CD4-positive, alpha-beta T cell treated with Interleukin-21 for 1 hour (primary cell): ENCODE data around the gene NMT1.
A peak's percentile ranks its signal among the peaks of the same experiment; 100 is the strongest.
"Not testable (repeated sequence)": the region's sequence is repeated elsewhere in the genome, so short reads cannot be mapped to it uniquely, and the experiment has no call there.

Experiments
- DNase-seq: peaks from one replicate; pipeline ENCODE4 v3.0.0-alpha.2; 2020

Gene NMT1

DNA sequence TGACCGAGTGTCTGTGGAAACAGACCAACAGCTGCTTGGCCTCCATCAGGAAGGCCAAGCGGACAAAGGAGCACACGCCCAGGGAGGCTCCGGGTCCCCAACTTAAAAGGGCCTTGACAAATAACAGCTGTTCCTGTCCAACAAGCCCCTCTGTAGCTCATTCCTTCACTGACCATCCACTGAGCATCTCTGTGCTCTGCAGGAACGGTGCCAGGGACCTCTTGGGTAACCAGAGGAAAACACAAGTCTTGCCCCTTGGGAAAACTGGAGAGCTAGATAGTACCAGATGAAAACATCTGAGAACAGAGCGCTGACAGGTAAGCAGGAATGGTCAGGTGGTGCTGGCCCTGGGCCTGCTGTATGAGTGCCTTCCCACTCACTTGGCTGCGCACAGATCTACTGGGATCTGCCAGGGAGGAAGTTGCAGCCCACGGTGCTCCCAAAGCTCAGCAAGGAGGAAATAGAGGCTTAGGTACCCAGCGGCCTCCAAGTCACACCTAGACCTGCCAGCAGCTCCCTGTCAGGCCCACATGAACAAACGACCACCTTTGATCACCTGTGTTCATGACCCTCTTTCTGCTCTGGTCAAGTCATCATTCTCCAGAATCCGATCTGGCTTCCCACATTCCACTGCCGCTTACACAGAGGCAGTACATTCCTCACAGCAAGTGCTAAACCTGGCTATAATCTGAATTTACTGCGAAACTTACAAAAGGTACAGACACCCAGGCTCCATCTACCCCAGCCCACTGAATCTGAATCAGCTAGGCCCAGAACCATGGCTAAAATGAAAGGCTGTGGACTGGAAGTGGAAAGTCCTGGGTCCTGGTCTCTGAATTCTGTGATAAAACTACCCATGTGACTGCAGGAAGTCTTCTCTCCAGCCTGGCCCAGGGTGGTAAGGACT, 22.1 kb upstream of the NMT1 start:
- no peak for DNase-seq

DNA sequence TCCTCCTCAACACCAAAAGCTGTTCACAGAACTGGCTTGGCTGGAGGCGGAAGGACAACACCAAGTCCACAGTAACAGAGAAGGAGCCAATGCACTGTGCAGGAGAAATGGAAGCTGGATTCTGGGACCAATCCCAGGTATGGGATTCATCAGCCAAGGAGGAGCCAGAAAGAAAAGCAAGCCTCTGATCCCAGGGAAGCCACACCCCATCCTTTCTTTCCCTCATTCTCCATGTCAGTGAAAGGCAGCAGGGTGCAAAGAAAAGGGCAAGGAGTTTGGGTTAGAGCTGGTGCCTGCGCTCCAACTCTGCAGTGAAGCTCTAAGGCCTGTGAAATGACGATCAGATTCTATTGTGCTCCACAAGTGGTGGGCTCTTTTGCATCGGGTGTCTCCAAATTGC, 20.7 kb upstream of the NMT1 start:
- DNase-seq, result no peak

DNA sequence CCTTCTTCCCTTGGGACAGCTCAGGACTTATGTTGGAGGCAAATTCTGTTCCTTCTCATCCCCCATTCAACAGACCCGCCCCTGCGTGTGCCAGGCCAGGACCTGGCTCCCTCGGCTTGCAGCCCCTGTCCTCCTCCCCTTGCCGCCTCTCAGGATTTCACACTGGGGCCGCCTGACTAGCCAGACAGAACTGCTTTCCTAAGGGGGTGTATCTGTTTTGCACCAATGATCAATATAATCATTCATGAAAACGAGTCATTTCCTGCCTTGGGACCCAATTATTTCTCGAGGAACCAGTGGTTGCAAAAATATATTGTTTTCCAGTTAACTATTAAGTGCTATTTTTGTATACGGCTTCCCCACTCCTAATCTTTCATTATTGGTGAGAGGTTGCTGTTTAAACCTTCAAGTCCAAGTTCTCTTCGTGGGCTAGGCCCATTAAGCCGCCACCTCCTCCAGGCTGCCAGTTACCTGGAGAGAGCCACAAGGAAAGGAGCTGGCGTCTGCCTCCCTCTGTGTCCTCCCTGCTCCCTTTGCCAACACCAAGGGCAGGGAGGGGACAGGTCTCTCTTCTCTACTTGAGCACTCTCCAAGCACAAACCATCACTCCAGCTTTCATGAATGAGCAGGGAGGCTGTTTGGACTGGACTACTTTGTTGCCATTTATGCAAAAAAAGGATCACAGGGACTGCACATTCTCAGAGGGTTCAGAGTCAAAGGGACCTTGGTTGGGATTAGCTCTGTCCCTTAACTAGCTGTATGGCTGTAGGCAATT, 18.6 kb upstream of the NMT1 start:
- no peak for DNase-seq

DNA sequence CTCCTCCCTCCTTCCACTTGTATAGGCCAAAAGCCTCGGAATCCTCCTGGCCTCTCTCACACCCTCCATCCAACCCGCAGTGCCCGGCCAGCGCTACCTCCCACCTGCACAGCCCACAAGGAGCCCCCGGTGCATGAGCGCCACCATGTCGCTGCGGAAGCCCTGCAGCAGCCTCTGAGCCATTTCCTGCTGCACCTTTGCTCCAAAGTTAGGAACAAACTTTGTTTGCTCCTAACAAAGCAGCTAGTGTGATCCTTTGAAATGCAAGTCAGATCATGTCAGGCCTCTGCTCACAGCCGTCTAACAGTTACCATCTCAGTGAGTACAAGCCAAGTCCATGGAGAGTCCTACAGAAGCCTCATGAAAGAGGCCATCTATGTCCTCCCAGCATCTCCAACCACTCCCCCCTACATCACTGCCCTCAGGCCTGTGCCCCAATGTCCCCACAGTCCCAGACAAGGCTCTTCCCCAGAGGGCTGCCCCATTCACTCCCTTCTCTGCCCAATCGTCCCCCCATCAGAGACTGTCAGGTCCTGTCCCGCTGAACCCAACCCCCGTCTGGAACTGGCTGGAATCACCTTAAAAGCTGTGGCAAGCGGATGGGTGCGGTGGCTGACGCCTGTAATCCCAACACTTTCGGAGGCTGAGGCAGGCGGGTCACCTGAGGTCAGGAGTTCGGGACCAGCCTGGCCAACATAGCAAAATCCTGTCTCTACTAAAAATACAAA, 17.1 kb upstream of the NMT1 start:
- no peak for DNase-seq

DNA sequence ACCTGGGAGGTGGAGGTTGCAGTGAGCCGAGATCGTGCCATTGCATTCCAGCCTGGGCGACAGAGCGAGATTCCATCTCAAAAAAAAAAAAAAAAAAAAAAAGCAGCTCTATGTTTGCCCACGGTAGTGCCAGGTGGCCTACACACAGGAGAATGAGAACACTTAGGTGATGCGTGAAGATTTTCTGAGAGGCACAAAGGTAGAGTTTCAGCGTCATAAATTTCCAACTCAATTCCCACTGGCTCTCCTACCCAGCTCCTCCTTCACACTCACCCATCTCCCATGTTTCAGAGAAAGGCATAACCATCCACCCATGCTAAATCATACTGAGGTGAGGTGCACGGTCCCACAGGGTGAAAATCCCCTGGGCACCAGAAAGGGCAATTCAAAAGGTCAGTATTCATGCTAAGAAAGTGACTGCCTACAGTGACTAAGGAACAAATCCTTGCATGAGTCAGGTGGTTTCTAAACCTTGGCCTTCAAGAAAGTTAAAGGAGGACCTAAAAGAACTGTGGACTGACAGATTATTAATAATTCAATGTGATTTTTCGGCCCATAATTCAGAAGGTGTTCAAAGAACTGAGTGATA, 14.5 kb upstream of the NMT1 start:
- DNase-seq, result no peak

DNA sequence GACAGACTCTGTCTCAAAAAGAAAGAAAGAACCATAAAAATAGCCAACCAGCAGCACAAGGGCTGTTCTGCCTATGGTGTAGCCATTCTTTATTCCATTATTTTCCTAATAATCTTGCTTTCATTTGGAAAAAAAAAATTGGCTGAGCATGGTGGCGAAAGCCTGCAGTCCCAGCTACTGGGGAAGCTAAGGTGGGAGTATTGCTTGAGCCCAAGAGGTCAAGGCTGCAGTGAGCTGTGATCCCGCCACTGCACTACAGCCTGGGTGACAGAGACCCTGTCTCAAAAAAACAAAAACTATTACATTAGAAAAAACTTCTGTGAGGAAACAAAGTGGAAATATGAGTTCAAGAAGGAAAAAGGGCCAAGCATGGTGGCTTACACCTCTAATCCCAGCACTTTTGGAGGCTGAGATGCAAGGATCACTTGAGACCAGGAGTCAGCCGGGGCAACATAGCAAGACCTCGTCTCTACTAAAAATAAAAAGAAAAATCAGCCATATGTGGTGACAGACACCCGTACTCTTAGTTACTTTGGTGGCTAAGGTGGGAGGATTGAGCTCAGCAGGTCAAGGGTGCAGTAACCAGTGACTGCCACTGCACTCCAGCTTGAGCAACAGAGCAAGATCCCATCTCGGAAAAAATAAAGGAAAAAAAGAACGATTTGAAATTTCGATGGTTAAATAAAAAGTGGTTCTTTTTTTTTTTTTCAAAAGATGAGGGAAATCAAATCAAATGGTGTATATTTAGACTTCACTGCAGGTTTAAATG, 12.1 kb upstream of the NMT1 start:
- DNase-seq, result no peak

DNA sequence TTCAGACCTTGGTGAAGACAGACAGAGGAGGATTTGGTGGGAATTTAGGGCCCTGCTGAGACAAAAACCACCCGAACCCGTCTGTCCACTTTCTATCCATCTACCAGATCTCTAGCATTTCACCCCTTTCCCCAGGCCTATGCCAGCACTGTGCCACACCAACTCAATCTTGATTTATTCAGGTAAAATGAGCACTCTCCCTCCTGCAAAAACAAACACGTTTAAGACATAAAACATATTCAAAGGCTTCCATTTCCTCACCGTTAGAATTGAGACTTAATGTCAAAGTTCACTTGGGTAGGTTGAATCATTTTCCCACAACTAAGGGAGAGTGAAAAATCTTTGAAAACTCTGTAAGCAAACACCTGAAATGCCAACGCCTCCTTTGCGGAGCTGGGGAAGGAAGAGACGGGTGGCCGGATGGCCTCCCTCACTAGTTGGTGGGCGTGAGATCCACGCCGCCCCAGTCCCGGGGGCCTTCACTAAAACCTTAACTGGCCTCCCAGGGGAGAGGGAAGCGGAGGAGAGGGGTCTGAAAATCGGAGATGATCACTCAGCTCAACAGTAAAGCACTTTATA, 10.5 kb upstream of the NMT1 start:
- DNase-seq, result peak; percentile 27

DNA sequence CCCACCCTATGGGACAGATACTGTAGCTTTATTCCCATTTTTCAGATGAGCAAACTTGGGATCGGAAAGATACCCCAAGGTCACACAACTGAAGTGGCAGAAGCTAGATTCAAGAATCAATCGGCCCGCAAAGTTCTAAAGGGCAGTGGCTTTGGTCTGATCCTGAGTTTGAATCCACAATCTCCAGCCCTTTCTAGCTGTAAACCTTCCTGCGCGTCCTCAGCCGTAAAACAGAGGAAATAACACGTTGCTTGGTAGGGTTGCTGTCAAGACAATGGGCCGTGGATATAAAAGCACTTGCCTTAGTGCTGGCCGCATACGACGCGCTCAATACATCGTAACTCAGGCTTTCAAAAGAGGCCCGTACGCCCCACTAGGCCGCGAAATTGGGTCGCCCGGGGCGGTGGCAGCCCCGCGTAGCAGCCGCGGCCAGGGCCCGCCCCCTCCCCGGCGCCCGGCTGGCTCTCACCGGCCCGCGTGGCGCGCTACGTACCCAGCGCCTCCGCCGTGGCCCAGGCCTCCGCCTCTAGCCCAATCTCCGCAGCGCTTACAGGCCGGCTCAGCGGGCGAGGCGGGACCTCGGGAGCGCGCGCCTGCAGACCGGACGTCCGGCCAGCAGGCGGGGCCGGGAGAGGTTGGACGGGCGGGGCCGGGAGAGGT, 9.9 kb upstream of the NMT1 start, which contains the start of gene DCAKD:
Gene DCAKD (minus strand): TSS at position 573 of the 660 bp plus-strand sequence. CDS start 16,747 bp downstream, outside the sequence.
- DNase-seq, result peak; percentile 92

DNA sequence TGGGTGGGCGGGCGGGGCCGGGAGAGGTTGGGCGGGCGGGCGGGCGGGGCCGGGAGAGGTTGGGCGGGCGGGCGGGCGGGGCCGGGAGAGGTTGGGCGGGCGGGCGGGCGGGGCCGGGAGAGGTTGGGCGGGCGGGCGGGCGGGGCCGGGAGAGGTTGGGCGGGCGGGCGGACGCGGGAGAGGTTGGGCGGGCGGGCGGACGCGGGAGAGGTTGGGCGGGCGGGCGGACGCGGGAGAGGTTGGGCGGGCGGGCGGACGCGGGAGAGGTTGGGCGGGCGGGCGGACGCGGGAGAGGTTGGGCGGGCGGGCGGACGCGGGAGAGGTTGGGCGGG, 9.4 kb upstream of the NMT1 start:
- DNase-seq, result not testable (repeated sequence)

DNA sequence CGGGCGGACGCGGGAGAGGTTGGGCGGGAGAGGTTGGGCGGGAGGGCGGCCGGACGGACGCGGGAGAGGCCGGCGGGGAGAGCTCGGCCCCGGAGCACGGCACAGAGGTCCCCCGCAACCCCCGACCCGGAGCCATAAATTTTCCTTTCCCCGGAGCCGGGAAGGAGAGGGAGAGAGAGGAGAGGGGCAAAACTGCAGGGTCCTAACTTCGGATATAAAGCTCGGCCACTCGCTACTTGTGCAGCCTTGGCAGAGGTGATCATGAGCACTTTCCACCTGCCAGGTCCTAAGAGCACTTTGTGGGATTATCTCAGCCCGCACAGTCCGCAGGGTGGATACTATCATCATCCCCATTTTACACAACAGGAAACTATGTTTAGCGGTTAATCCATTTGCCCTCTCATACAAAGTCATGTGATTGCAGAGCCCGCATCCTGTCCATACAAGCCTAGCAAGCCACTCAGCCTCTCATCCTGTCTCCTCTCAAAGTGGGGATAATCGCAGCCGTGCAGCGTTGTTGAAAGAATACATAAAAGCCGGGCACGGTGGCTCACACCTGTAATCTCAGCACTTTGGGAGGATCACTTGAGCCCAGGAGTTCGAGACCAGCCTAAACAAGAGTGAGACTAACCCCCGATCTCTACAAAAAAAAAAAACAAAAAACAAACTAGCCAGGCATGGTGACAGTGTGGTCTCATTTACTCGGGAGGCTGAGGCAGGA, 8.9 kb upstream of the NMT1 start:
- peak; percentile 58 for DNase-seq

DNA sequence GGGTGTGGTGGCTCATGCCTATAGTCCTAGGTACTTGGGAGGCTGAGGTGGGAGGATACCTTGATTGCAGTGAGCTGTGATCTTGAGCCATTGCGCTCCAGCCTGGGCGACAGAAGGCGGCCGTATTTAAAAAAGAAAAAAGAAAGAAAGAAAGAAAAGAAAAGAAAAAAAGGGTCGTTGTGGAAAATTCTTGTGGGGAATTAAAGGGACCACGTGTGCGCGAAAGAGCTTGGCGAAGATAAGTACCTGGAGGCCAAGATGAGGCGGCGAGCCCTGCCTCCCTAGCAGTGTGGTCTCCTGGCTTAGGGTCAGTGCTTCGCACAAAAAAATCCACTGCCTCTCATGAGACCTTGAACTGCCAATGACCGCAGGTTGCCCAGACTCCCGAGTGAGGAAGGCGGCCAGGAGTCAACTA, 728 bp upstream of the NMT1 start:
- DNase-seq, result no peak

DNA sequence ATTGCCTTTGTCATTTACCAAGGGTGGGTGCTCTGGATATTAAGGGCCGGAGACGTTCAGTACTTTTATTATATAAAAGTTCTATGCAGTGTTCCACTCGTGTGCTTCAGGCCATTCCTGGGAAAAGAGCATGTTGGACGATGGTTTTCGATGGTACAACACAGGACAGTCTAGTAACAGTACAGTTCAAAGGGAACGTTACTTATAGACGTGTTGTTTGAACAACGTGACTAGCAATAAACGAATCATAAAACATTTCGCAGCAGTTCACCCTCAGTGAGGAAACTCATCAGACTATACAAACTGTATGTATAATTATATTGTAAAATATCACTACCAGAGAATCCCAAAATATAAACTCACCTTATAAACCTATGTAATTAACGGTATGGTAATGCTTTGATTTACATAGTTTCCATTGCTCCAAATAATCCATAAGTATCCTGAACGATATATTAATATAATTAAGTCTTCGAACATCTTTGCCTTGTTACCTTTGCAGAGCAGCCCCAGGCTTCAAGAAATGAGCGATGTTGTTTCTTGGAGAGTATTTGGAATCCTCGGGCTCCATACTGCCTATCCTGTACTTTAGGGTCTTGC, 589 bp downstream of the NMT1 start:
- no peak for DNase-seq

DNA sequence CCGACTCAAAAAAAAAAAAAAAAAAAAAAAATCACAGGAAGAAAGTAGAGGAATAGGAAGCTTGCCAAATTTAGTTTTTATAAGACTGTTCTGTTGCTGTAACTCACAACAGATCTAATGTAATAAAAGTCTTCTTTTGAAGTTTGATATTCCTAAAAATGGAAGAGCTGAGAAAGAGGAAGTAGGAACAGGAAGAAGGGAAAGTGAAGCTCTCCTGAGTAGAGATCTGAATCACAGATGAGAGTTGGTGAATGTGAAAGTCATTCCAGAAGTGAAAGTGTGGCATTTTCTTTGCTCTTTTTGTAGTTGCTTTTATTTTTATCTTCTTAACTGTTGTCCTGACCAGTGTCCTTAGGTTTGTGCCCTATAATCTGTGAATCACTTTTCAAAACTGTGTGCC, 2.1 kb downstream of the NMT1 start:
- no peak for DNase-seq

DNA sequence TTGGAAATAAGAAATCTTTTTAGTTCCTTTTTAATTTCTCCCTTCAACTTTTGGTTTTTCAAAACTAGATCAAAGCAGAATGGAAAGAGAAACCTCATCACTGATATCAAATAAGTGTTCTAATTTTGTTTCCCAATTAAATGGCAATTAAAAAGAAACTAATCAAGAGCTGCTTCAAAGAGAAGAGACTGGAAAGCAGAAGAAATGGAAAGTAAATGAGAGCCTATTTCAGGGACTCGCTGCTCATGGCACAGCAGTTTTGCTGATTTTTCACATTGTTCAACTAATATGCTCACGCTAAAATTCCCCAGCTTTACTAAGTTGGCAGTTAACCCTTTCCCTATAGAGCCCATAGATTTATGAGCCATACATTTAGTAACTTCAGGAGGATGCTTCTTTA, 6.5 kb downstream of the NMT1 start:
- no peak for DNase-seq

DNA sequence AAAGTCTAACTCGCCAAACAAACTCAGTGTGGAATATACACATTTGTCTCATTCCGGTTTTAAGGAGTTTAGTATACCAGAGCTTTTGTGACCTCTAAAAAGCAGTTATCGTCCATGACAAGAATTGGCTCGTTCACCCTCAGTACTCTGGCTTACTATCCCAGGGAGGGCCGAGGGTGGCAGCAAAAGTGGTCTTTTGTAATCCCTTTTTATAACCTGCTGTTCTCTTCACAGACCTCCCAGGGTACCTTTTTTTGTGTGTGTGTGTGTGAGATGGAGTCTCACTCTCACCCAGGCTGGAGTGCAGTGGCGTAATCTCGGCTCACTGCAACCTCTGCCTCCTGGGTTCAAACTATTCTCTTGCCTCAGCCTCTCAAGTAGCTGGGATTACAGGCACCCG, 8.9 kb downstream of the NMT1 start:
- no peak for DNase-seq

DNA sequence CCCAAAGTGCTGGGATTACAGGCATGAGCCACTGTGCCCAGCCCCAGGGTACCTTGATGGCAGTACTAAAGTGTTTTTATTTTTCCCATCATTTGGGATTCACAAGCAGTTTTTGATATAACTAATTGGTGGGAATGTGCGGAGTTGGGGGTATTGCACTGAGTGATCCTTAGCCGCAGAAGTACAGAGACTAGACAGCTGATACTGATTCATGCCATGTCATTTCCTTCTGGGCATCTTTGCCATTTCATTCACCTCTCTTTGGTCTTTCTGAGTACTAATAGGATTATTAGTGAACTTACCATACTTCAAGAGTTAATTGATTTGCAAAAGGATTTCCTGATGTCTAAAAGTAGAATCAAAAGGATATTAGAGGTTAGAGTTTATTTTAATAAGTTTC, 9.7 kb downstream of the NMT1 start:
- DNase-seq, result no peak

DNA sequence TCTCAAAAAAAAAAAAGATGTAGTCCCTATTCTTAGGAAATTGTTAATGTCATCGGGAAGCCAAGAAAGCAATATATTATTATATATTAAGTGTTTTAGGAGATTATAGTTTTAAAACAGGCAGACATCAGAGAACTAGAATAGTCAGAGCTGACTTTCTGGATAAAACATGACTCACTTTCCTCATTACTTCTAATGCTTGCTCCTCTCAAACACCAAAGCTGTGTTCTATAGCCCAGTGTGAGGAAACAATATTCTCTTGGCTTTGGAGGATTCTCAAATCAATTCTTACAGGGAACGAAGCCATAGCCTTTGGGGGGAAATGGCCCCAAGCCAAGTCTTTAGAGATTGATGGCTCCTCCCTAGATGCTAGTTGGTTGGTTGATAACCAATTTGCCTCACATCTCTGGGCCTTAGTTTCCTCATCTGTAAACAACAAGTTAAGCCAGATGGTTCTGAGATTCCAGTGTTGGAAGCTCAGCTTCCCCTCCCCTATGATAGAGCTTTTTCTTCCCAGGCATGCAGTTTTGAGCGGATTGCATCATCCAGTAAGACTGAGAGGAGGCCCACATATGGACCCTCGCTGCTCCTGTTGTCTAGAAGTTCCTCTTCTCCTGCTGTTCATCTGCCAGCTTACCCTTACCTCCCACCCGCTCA, 12.4 kb downstream of the NMT1 start:
- DNase-seq, result no peak

DNA sequence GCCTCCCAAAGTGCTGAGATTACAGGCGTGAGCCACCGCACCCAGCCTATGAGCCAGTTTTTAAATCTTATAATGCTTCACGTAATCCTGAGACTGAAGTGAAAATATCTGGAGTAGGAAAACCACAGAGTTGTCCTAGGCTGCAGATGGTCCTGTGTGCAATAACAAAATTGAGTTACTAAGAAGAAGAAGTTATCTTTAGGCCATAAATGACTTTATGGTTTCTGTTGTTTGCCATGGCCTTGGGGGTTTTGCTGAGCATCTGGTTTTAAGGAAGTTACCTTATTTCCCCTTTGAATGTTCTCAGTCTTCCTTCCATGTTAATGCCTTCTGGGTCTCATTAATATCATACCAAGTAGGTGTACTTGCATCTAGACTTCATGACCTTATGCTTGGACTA, 16.5 kb downstream of the NMT1 start:
- no peak for DNase-seq

DNA sequence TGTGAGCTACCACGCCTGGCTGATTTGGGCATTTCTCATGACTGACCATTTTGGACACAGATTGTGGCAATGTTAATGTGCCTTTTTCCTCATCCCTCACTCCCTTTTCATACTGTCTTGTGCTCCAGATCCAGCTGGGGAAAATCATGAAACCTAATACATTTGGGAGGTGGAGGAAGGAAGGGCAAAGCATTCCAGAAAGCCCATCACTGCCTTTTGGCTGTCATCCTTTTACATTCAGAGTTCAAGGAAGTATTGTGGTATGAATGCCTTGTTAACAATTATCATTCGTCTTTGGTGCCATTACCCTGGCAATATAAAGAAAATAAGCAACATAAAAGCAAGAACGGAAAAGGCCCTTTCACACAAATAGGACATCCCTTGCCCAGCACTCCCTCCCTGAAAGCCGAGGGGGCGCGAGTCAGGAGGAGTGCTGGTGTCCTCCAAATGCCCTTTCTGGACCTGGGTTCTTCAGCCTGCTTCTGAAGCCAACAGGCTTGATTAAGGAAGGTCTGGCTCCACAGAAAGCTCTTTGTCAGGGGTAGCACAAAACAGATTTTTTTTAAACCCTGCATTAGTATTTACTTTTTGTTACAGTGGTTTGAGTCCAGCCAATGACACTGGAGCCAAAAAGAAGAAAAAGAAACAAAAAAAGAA, 20.1 kb downstream of the NMT1 start:
- DNase-seq, result no peak
